Lower leg skin (tissue), 3 donors: ENCODE data around the gene ANKS1A.
"Not testable (repeated sequence)": the region's sequence is repeated elsewhere in the genome, so short reads cannot be mapped to it uniquely, and the experiment has no call there.

Experiments
- CTCF ChIP-seq, 3 donors: fragments of 450-650 bp; IDR thresholded peaks; one replicate each; pipeline ENCODE4 v1.5.1; 2016; ENCODE audit warnings: antibody characterized with exemption in 3 of 3, mild to moderate bottlenecking in 3 of 3, moderate library complexity in 2 of 3
- POLR2A ChIP-seq, 2 donors: fragments of 450-650 bp; IDR thresholded peaks; one replicate each; pipeline ENCODE4 v1.6.1; 2016 to 2017; ENCODE audit warnings: antibody characterized with exemption in 2 of 2, mild to moderate bottlenecking in 1 of 2, moderate library complexity in 1 of 2

DNA sequence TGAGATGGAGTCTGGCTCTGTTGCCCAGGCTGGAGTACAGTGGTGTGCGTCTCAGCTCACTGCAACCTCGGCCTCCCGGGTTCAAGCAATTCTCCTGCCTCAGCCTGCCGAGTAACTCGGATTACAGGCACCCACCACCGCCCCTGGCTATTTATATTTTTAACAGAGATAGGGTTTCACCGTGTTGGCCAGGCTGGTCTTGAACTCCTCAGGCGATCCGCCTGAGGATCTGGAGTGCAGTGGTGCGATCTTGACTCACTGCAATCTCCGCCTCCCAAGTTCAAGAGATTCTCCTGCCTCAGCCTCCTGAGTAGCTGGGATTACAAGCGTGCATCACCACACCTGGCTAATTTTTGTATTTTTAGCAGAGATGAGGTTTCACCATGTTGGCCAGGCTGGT, 43.1 kb downstream of the ANKS1A start:
- TF ChIP-seq CTCF, POLR2A (IDR thresholded peaks at IDR 0.05): not testable (repeated sequence)
